HG03196 (cell line): ENCODE data around the gene KIF3B.
A peak's percentile ranks its signal among the peaks of the same experiment; 100 is the strongest.
"Not testable (repeated sequence)": the region's sequence is repeated elsewhere in the genome, so short reads cannot be mapped to it uniquely, and the experiment has no call there.

Experiments
- ATAC-seq: cut with Tn5 transposase; IDR thresholded peaks from one replicate; pipeline ENCODE4 v1.9.1; 2021; ENCODE audit not compliant: unreplicated experiment

KIF3B gene

GRCh38 chr20:32246208-32246607, 31.2 kb upstream of the KIF3B start:
- not testable (repeated sequence) for ATAC-seq

- ATAC-seq = no peak
These were observed 29.4 kb upstream of the KIF3B start for GRCh38 chr20:32248043-32248442.

- no peak for ATAC-seq
These were observed 28.3 kb upstream of the KIF3B start for GRCh38 chr20:32249030-32249738.

GRCh38 chr20:32251470-32251869, 26.0 kb upstream of the KIF3B start:
- ATAC-seq = no peak

- ATAC-seq = no peak
These were observed 25.3 kb upstream of the KIF3B start for GRCh38 chr20:32252189-32252588.

GRCh38 chr20:32260973-32261372, 16.5 kb upstream of the KIF3B start:
- ATAC-seq = not testable (repeated sequence)

- ATAC-seq = no peak
These were observed 15.8 kb upstream of the KIF3B start for GRCh38 chr20:32261644-32262043.

GRCh38 chr20:32263398-32263954, 14.0 kb upstream of the KIF3B start:
- ATAC-seq = no peak

- no peak for ATAC-seq
These were observed 5.8 kb upstream of the KIF3B start for GRCh38 chr20:32271620-32272019.

- no peak for ATAC-seq
These were observed 3.1 kb upstream of the KIF3B start for GRCh38 chr20:32274359-32274758.

- ATAC-seq = not testable (repeated sequence)
These were observed 2.3 kb upstream of the KIF3B start for GRCh38 chr20:32275163-32275562.

- ATAC-seq = peak; percentile 58
These were observed 770 bp downstream of the KIF3B start for GRCh38 chr20:32278199-32278643.

- ATAC-seq = no peak
These were observed 4.3 kb downstream of the KIF3B start for GRCh38 chr20:32281711-32282110.

- ATAC-seq = no peak
These were observed 5.0 kb downstream of the KIF3B start for GRCh38 chr20:32282461-32282860.

- no peak for ATAC-seq
These were observed 7.7 kb downstream of the KIF3B start for GRCh38 chr20:32285082-32285620.

GRCh38 chr20:32285621-32286371, 8.3 kb downstream of the KIF3B start:
- ATAC-seq = peak; percentile 56

GRCh38 chr20:32287231-32287638, 9.8 kb downstream of the KIF3B start:
- no peak for ATAC-seq

- no peak for ATAC-seq
These were observed 10.9 kb downstream of the KIF3B start for GRCh38 chr20:32288225-32288849.

- ATAC-seq = not testable (repeated sequence)
These were observed 11.8 kb downstream of the KIF3B start for GRCh38 chr20:32289299-32289660.

- no peak for ATAC-seq
These were observed 12.4 kb downstream of the KIF3B start for GRCh38 chr20:32289661-32290431.

GRCh38 chr20:32291166-32291565, 13.7 kb downstream of the KIF3B start:
- no peak for ATAC-seq
